A673 (cell line): ENCODE results near the gene IQUB.

Experiments
- EZH2 ChIP-seq: fragments of 200-600 bp; sonication (generic); IDR thresholded peaks from 2 replicates; pipeline ENCODE4 v1.6.1; 2017; ENCODE audit warnings: borderline replicate concordance, low read depth, mild to moderate bottlenecking, mixed read lengths, antibody characterized with exemption, low read length; ENCODE audit not compliant: poor library complexity, severe bottlenecking
- TF ChIP-seq, protein P1 (sequence below): fragments of 300-800, 200-600 bp; sonication (generic); conservative IDR thresholded peaks from 2 replicates; pipeline ENCODE4 v1.5.1; 2017; ENCODE audit warnings: low read depth, mild to moderate bottlenecking, antibody characterized with exemption, low read length, moderate library complexity, mixed read lengths

DNA sequence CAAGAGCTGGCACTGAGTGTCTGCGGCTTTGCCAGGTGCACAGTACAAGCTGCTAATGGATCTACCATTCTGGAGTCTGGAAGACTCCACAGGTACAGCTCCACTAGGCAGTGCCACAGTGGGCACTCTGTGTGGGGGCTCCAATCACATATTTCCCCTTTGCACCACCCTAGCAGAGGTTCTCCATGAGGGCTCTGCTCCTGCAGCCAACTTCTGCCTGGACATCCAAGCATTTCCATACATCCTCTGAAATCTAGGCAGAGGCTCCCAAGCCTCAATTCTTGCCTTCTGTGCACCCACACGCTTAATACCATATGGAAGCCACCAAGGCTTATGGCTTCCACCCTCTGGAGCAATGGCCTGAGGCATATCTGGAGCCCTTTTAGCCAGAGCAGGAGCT lies 29.2 kb downstream of the IQUB start:
- TF ChIP-seq, protein P1, sequence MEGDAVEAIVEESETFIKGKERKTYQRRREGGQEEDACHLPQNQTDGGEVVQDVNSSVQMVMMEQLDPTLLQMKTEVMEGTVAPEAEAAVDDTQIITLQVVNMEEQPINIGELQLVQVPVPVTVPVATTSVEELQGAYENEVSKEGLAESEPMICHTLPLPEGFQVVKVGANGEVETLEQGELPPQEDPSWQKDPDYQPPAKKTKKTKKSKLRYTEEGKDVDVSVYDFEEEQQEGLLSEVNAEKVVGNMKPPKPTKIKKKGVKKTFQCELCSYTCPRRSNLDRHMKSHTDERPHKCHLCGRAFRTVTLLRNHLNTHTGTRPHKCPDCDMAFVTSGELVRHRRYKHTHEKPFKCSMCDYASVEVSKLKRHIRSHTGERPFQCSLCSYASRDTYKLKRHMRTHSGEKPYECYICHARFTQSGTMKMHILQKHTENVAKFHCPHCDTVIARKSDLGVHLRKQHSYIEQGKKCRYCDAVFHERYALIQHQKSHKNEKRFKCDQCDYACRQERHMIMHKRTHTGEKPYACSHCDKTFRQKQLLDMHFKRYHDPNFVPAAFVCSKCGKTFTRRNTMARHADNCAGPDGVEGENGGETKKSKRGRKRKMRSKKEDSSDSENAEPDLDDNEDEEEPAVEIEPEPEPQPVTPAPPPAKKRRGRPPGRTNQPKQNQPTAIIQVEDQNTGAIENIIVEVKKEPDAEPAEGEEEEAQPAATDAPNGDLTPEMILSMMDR: no peak
- no peak for TF ChIP-seq EZH2
